G401.6 (cell line): ENCODE data around the gene WNT11.
"Not testable (repeated sequence)": the region's sequence is repeated elsewhere in the genome, so short reads cannot be mapped to it uniquely, and the experiment has no call there.

ENCODE experiments used
- FAIRE-seq: peaks from 2 replicates; lab custom pipeline; 2012; peaks lifted over from hg19 to GRCh38; lab: Jason Lieb, UNC

The WNT11 gene

GRCh38 chr11:76201672-76202412 lies 4.5 kb downstream of the WNT11 start:
- FAIRE-seq: no peak

- FAIRE-seq: no peak
These were observed 5.2 kb downstream of the WNT11 start for GRCh38 chr11:76201056-76201455.

GRCh38 chr11:76200006-76200940 lies 6.0 kb downstream of the WNT11 start:
- no peak for FAIRE-seq

GRCh38 chr11:76198691-76199090 lies 7.6 kb downstream of the WNT11 start:
- FAIRE-seq: not testable (repeated sequence)

GRCh38 chr11:76197941-76198640 lies 8.2 kb downstream of the WNT11 start:
- FAIRE-seq: no peak

GRCh38 chr11:76197332-76197731 lies 9.0 kb downstream of the WNT11 start:
- FAIRE-seq: no peak

- no peak for FAIRE-seq
These were observed 9.5 kb downstream of the WNT11 start for GRCh38 chr11:76196849-76197248.

GRCh38 chr11:76194872-76195668 lies 11.2 kb downstream of the WNT11 start:
- no peak for FAIRE-seq

GRCh38 chr11:76193219-76193618 lies 13.1 kb downstream of the WNT11 start:
- no peak for FAIRE-seq

- FAIRE-seq: no peak
These were observed 15.9 kb downstream of the WNT11 start for GRCh38 chr11:76190376-76190775.

- no peak for FAIRE-seq
These were observed 16.6 kb downstream of the WNT11 start for GRCh38 chr11:76189682-76190081.

- no peak for FAIRE-seq
These were observed 17.4 kb downstream of the WNT11 start for GRCh38 chr11:76188873-76189272.

- FAIRE-seq: no peak
These were observed 19.5 kb downstream of the WNT11 start for GRCh38 chr11:76186776-76187279.

GRCh38 chr11:76185931-76186401 lies 20.3 kb downstream of the WNT11 start:
- no peak for FAIRE-seq

- no peak for FAIRE-seq
These were observed 20.8 kb downstream of the WNT11 start for GRCh38 chr11:76185511-76185910.

GRCh38 chr11:76184551-76184993 lies 21.7 kb downstream of the WNT11 start:
- FAIRE-seq: no peak

- no peak for FAIRE-seq
These were observed 24.9 kb downstream of the WNT11 start for GRCh38 chr11:76181371-76181770.

- no peak for FAIRE-seq
These were observed 27.2 kb downstream of the WNT11 start for GRCh38 chr11:76179147-76179546.

GRCh38 chr11:76177250-76177686 lies 29.0 kb downstream of the WNT11 start:
- FAIRE-seq: no peak

GRCh38 chr11:76176463-76176862 lies 29.8 kb downstream of the WNT11 start:
- no peak for FAIRE-seq

- FAIRE-seq: no peak
These were observed 30.5 kb downstream of the WNT11 start for GRCh38 chr11:76175783-76176182.
